Esophagus muscularis mucosa (tissue), 4 donors: ENCODE measurements around the gene ALDH6A1.
"Not testable (repeated sequence)": the region's sequence is repeated elsewhere in the genome, so short reads cannot be mapped to it uniquely, and the experiment has no call there.

Source experiments
- EP300 ChIP-seq: sonication (generic); formaldehyde crosslinking; IDR thresholded peaks from one replicate; pipeline ENCODE4 v1.6.1; 2017; ENCODE audit warnings: antibody characterized with exemption
- POLR2A ChIP-seq: fragments of 450-650 bp; IDR thresholded peaks from one replicate; pipeline ENCODE4 v1.6.1; 2017; ENCODE audit warnings: antibody characterized with exemption, moderate library complexity, mild to moderate bottlenecking, low read depth
- TF ChIP-seq, protein P1 (sequence below), 3 experiments: fragments of 200-600 bp in 2 of 3; fragments of 450-650 bp in 1 of 3; sonication (generic) in 2 of 3; IDR thresholded peaks; one replicate each; pipeline ENCODE4 v1.5.1; 2017 to 2019; ENCODE audit warnings: antibody characterized with exemption in 3 of 3, mild to moderate bottlenecking in 2 of 3, moderate library complexity in 1 of 3

DNA sequence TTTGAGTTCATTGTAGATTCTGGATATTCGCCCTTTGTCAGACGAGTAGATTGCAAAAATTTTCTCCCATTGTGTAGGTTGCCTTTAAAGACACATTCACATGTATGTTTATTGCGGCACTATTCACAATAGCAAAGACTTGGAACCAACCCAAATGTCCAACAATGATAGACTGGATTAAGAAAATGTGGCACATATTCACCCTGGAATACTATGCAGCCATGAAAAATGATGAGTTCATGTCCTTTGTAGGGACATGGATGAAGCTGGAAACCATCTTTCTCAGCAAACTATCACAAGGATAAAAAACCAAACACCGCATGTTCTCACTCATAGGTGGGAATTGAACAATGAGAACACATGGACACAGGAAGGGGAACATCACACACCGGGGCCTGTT, 41.2 kb upstream of the ALDH6A1 start:
- TF ChIP-seq EP300, POLR2A: not testable (repeated sequence)
- TF ChIP-seq, protein P1, sequence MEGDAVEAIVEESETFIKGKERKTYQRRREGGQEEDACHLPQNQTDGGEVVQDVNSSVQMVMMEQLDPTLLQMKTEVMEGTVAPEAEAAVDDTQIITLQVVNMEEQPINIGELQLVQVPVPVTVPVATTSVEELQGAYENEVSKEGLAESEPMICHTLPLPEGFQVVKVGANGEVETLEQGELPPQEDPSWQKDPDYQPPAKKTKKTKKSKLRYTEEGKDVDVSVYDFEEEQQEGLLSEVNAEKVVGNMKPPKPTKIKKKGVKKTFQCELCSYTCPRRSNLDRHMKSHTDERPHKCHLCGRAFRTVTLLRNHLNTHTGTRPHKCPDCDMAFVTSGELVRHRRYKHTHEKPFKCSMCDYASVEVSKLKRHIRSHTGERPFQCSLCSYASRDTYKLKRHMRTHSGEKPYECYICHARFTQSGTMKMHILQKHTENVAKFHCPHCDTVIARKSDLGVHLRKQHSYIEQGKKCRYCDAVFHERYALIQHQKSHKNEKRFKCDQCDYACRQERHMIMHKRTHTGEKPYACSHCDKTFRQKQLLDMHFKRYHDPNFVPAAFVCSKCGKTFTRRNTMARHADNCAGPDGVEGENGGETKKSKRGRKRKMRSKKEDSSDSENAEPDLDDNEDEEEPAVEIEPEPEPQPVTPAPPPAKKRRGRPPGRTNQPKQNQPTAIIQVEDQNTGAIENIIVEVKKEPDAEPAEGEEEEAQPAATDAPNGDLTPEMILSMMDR (IDR thresholded peaks at IDR 0.05), result not testable (repeated sequence)
